ENCODE measurements around the gene WDFY1. TPM values are rescaled to one million over a fixed set of nuclear protein-coding genes. Genes with fewer than 3 reads are reported as not detected.

The WDFY1 gene
- polyA plus RNA-seq, 1 donor, result 66.6 TPM

- no peak for DNase-seq
Measured at GRCh38 chr2:223932816-223933800, 12.0 kb downstream of the WDFY1 start.

GRCh38 chr2:223930103-223930976, 14.8 kb downstream of the WDFY1 start:
- DNase-seq, result no peak

- DNase-seq, result no peak
Measured at GRCh38 chr2:223929571-223930102, 15.5 kb downstream of the WDFY1 start.

- no peak for DNase-seq
Measured at GRCh38 chr2:223928113-223929006, 16.8 kb downstream of the WDFY1 start.

- no peak for DNase-seq
Measured at GRCh38 chr2:223925106-223925505, 20.0 kb downstream of the WDFY1 start.

GRCh38 chr2:223923976-223924375, 21.2 kb downstream of the WDFY1 start:
- no peak for DNase-seq

GRCh38 chr2:223922308-223922707, 22.8 kb downstream of the WDFY1 start:
- DNase-seq, result no peak

GRCh38 chr2:223921204-223921603, 23.9 kb downstream of the WDFY1 start:
- no peak for DNase-seq

- DNase-seq, result no peak
Measured at GRCh38 chr2:223920109-223920508, 25.0 kb downstream of the WDFY1 start.

GRCh38 chr2:223918671-223919134, 26.4 kb downstream of the WDFY1 start:
- DNase-seq, result no peak

- DNase-seq, result no peak
Measured at GRCh38 chr2:223916181-223916920, 28.8 kb downstream of the WDFY1 start.

- DNase-seq, result no peak
Measured at GRCh38 chr2:223915071-223915470, 30.1 kb downstream of the WDFY1 start.

- DNase-seq, result no peak
Measured at GRCh38 chr2:223914324-223914723, 30.8 kb downstream of the WDFY1 start.

GRCh38 chr2:223909001-223909741, 36.0 kb downstream of the WDFY1 start:
- DNase-seq, result no peak

GRCh38 chr2:223908304-223908998, 36.7 kb downstream of the WDFY1 start:
- DNase-seq, result no peak

- no peak for DNase-seq
Measured at GRCh38 chr2:223905996-223906395, 39.1 kb downstream of the WDFY1 start.

GRCh38 chr2:223901854-223902253, 43.3 kb downstream of the WDFY1 start:
- DNase-seq, result no peak

GRCh38 chr2:223901311-223901710, 43.8 kb downstream of the WDFY1 start:
- DNase-seq, result no peak

GRCh38 chr2:223900531-223900930, 44.6 kb downstream of the WDFY1 start:
- no peak for DNase-seq
